ENCODE data around the gene IGF1.

DNA sequence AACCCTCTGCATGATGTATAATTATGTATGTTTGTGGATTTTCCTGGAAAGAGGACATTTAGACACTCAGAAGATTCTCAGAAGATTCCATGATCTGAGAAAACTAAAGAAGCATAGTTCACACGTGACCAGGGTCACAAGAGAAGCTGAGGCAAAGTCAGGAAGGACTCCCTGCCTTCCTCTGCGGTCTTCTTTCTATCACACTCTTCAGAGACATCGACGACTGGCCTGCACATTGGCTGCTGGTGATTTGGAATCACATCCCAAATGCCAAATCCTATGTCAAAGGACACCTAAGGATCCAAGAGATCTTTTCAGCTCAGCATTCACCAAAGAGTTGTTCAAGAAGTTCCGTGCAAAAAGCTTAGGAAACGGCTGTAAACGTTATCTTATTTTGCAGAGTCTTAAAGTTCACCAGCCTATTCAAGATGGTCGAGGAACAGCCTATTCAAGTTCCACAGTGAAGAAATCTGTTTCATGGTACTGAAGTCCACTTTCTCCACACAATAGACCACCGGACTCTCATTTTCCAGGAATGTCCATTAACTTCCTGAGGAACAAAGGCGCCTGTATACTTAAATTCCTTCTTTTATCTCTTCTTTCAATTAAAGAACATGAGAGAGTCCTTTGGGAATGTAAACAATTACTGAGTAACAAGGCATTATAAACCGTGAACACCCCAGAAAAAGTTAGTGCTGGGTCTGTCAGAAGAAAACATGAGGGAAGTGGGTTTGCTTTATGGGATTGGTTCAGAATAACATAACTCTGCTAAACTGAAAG, 42.1 kb downstream of the IGF1 start:
- TF ChIP-seq JUN (CRISPR knock-in tag; IDR thresholded peaks at IDR 0.05) = no peak
- TF ChIP-seq, protein P1, sequence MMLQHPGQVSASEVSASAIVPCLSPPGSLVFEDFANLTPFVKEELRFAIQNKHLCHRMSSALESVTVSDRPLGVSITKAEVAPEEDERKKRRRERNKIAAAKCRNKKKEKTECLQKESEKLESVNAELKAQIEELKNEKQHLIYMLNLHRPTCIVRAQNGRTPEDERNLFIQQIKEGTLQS (CRISPR knock-in tag; conservative IDR thresholded peaks at IDR 0.05) = no peak
- no peak for TF ChIP-seq CREM (CRISPR knock-in tag; IDR thresholded peaks at IDR 0.05)
- TF ChIP-seq, protein P2, sequence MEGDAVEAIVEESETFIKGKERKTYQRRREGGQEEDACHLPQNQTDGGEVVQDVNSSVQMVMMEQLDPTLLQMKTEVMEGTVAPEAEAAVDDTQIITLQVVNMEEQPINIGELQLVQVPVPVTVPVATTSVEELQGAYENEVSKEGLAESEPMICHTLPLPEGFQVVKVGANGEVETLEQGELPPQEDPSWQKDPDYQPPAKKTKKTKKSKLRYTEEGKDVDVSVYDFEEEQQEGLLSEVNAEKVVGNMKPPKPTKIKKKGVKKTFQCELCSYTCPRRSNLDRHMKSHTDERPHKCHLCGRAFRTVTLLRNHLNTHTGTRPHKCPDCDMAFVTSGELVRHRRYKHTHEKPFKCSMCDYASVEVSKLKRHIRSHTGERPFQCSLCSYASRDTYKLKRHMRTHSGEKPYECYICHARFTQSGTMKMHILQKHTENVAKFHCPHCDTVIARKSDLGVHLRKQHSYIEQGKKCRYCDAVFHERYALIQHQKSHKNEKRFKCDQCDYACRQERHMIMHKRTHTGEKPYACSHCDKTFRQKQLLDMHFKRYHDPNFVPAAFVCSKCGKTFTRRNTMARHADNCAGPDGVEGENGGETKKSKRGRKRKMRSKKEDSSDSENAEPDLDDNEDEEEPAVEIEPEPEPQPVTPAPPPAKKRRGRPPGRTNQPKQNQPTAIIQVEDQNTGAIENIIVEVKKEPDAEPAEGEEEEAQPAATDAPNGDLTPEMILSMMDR (IDR thresholded peaks at IDR 0.05) = no peak
- no peak for TF ChIP-seq SOX15 (CRISPR knock-in tag; IDR thresholded peaks at IDR 0.05)
- no peak for TF ChIP-seq ZNF232 (CRISPR knock-in tag; IDR thresholded peaks at IDR 0.05)
- no peak for TF ChIP-seq ZNF138 (CRISPR knock-in tag; conservative IDR thresholded peaks at IDR 0.05)
- TF ChIP-seq ZNF512 (CRISPR knock-in tag; IDR thresholded peaks at IDR 0.05; ENCODE audit: borderline replicate concordance) = no peak

All from WTC11 (cell line).